Endothelial cell of umbilical vein (primary cell): ENCODE measurements around the gene PEMT. TPM values are rescaled to one million over a fixed set of nuclear protein-coding genes. Genes with fewer than 3 reads are reported as not detected.

Experiments used
- BruUV-seq: library from RNA; stranded (reverse); fragments of 400-500 nt; replicated peaks from 2 replicates; lab custom pipeline; 2021; lab: Mats Ljungman, UMichigan
- CTCF ChIA-PET: fragments of 300-600, 350-600 bp; sonication (Branson Sonifier 250); formaldehyde crosslinking; loops from one replicate; lab custom pipeline; 2021; ENCODE audit warnings: antibody characterized with exemption, inconsistent platforms; lab: Charles Lee
- POLR2A ChIA-PET: fragments of 300-600, 350-600 bp; sonication (Branson Sonifier 250); formaldehyde crosslinking; loops from one replicate; lab custom pipeline; 2021; ENCODE audit warnings: antibody characterized with exemption, inconsistent platforms; lab: Charles Lee
- DNase-seq: peaks from one replicate; pipeline ENCODE4 v3.0.0-alpha.2; 2011; ENCODE audit warnings: low read depth, low spot score
- FAIRE-seq: peaks from 2 replicates; lab custom pipeline; 2011; peaks lifted over from hg19 to GRCh38; lab: Jason Lieb, UNC
- H2AFZ ChIP-seq: 2 replicates; pipeline ENCODE4 v1.6.0; 2012; ENCODE audit warnings: low read depth, low read length, control low read depth, inconsistent platforms
- H3K27ac ChIP-seq: 2 replicates; pipeline ENCODE4 v1.5.1; 2011; ENCODE audit warnings: low read depth, mild to moderate bottlenecking, control low read depth, low read length, moderate library complexity; ENCODE audit not compliant: insufficient read depth
- H3K27me3 ChIP-seq, 2 experiments: 2 replicates each; pipeline versions ENCODE4 v1.6.0 to v1.6.1; 2011; ENCODE audit warnings: low read length in 2 of 2, mixed read lengths in 1 of 2; ENCODE audit not compliant: control insufficient read depth in 2 of 2, insufficient read depth in 2 of 2
- H3K36me3 ChIP-seq, 2 experiments: 2 replicates in 1 of 2; 3 replicates in 1 of 2; pipeline ENCODE4 v1.5.1; 2011; ENCODE audit warnings: low read length in 2 of 2, mild to moderate bottlenecking in 1 of 2, moderate library complexity in 1 of 2; ENCODE audit not compliant: control insufficient read depth in 2 of 2, insufficient read depth in 2 of 2; ENCODE audit errors: extremely low read depth in 1 of 2
- H3K4me1 ChIP-seq: 3 replicates; pipeline ENCODE4 v1.5.1; 2011; ENCODE audit warnings: mild to moderate bottlenecking, low read length; ENCODE audit not compliant: control insufficient read depth, insufficient read depth; ENCODE audit errors: extremely low read depth
- H3K4me2 ChIP-seq: 2 replicates; pipeline ENCODE4 v1.6.1; 2011; ENCODE audit warnings: low read length, control low read depth, mixed read lengths; ENCODE audit not compliant: insufficient read depth
- H3K4me3 ChIP-seq, 3 experiments: fragments of 200-600 bp in 1 of 3; sonication (generic), shearing (Covaris generic) in 1 of 3; replicated peaks in 1 of 3; 2 replicates each; pipeline ENCODE4 v1.5.1; 2011 to 2016; ENCODE audit warnings: control low read depth in 3 of 3, low read length in 3 of 3, mild to moderate bottlenecking in 2 of 3, inconsistent platforms in 1 of 3, low read depth in 1 of 3, moderate library complexity in 1 of 3; ENCODE audit not compliant: insufficient read depth in 1 of 3
- H3K79me2 ChIP-seq: 2 replicates; pipeline ENCODE4 v1.6.0; 2012; ENCODE audit warnings: low read length, inconsistent platforms; ENCODE audit not compliant: control insufficient read depth, insufficient read depth
- H3K9ac ChIP-seq: replicated peaks from 2 replicates; pipeline ENCODE3; 2011; ENCODE audit warnings: low read length, control low read depth; ENCODE audit not compliant: insufficient read depth; ENCODE audit errors: extremely low read depth
- H3K9me1 ChIP-seq: replicated peaks from 3 replicates; pipeline ENCODE4 v1.6.0; 2011; ENCODE audit warnings: mild to moderate bottlenecking, low read length; ENCODE audit not compliant: control insufficient read depth, insufficient read depth; ENCODE audit errors: extremely low read depth
- H3K9me3 ChIP-seq: replicated peaks from 2 replicates; pipeline ENCODE4 v1.5.1; 2012; ENCODE audit warnings: low read length, inconsistent platforms; ENCODE audit not compliant: control insufficient read depth, insufficient read depth
- H4K20me1 ChIP-seq: replicated peaks from 2 replicates; pipeline ENCODE3; 2011; ENCODE audit warnings: mild to moderate bottlenecking, low read length; ENCODE audit not compliant: control insufficient read depth, insufficient read depth; ENCODE audit errors: extremely low read depth
- FOS ChIP-seq: IDR thresholded peaks from 2 replicates; pipeline ENCODE4 v1.6.1; 2011; ENCODE audit warnings: mild to moderate bottlenecking, low read length, moderate library complexity, borderline replicate concordance; ENCODE audit not compliant: insufficient read depth
- GATA2 ChIP-seq: IDR thresholded peaks from 2 replicates; pipeline ENCODE4 v1.7.0; 2011; ENCODE audit warnings: low read depth, mild to moderate bottlenecking, moderate library complexity, mixed read lengths, low read length; ENCODE audit not compliant: insufficient read length, insufficient read depth
- JUN ChIP-seq: IDR thresholded peaks from 2 replicates; pipeline ENCODE4 v1.6.1; 2011; ENCODE audit warnings: borderline replicate concordance, low read depth; ENCODE audit not compliant: insufficient read length, insufficient read depth
- MAX ChIP-seq: IDR thresholded peaks from 2 replicates; pipeline ENCODE4 v1.6.1; 2011; ENCODE audit not compliant: insufficient read depth, insufficient read length
- MYC ChIP-seq: IDR thresholded peaks from one replicate; pipeline ENCODE4 v1.6.1; 2011; ENCODE audit warnings: mild to moderate bottlenecking, low read depth, low read length
- dilution Hi-C: fragments of 300-500 bp; cut with MboI; formaldehyde crosslinking; loops from one replicate; pipeline ENCODE4 v1.15.0; 2019; ENCODE audit warnings: low sequenced_read_pairs; ENCODE audit not compliant: extremely low pct_ligation_motif_present
- intact Hi-C: fragments of 100-400 bp; cut with micrococcal nuclease; formaldehyde crosslinking; loops from one replicate; pipeline ENCODE4 v1.10.0; 2022
- polyA plus RNA-seq, 4 experiments: library from polyadenylated mRNA; depleted of rRNA in 3 of 4; stranded (reverse) in 3 of 4; unstranded in 1 of 4; fragments of >200 nt; gene quantifications; 2 replicates each; pipeline versions ENCODE4 v1.2.1 to v1.2.3, GENCODE V29; 2011 to 2012; ENCODE audit warnings: missing spikeins in 1 of 4
- total RNA-seq: library from RNA; stranded (reverse); gene quantifications from 2 replicates; pipeline ENCODE4 v1.2.3, GENCODE V29; 2021
- TF ChIP-seq, protein P1 (sequence below), 2 donors: IDR thresholded peaks; 1 replicate in 1 of 2; 2 replicates in 1 of 2; pipeline ENCODE4 v1.5.1; 2011; ENCODE audit warnings: low read length in 2 of 2, mild to moderate bottlenecking in 2 of 2, moderate library complexity in 2 of 2, control low read depth in 1 of 2, inconsistent platforms in 1 of 2, low read depth in 1 of 2; ENCODE audit not compliant: insufficient read depth in 1 of 2; ENCODE audit errors: extremely low read depth in 1 of 2

Gene PEMT
- total and polyA plus RNA-seq, 2 donors (not counting 3 experiments of a cell fraction or from before 2014, with no cell fraction given), result 35.1 to 58.4 TPM

DNA sequence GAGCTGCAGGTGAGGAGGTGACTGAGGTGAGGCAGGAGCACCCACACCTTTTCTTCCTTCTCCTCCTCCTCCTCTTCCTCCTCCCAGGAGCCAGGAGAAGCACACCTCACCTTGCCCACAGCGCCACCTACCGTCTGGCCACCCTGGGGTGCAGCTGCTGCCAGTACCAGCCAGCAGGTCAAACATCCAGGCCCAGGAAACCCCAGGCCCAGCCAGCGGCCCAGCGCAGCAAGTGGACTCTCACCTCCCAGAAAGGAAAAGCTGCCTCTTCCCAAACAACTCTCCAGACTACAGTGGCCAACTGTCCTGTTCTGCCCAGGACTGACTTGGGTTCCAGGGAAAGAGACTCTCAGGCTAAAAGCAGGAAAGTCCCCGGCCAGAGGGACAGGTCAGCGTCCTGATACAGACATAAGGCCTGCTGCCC lies 22.7 kb downstream of the PEMT start:
- DNase-seq, result peak; percentile 38
- dilution Hi-C loops (no loop called here), intact Hi-C loops (loop anchor here (1.0 to 5.0 kb wide), 3 partner anchors 71 to 212 kb away; no protein-coding TSS in a partner anchor)
- BruUV-seq, result no TSS peak
- Histone ChIP-seq H4K20me1 (no peaks in the 10 kb centered on the region), H3K27me3 (no peaks in the 10 kb centered on the region), H3K9me1 (no peaks in the 10 kb centered on the region), H3K9me3 (no peaks in the 10 kb centered on the region), H3K27ac (no peak overlapping the region), H3K4me2 (no peak overlapping the region), H3K79me2 (no peaks in the 10 kb centered on the region), H3K9ac (no peak overlapping the region), H2AFZ (no peak overlapping the region), H3K4me1 (no peaks in the 10 kb centered on the region), H3K4me3 (no peak overlapping the region), H3K36me3 (no peaks in the 10 kb centered on the region)
- POLR2A ChIA-PET, result interaction anchor here (1.0 kb wide), 1 partner anchor 72 kb away, joined by 3 read pairs; no protein-coding TSS in a partner anchor
- TF ChIP-seq FOS, result no peak
- no peak for TF ChIP-seq JUN
- TF ChIP-seq, protein P1, sequence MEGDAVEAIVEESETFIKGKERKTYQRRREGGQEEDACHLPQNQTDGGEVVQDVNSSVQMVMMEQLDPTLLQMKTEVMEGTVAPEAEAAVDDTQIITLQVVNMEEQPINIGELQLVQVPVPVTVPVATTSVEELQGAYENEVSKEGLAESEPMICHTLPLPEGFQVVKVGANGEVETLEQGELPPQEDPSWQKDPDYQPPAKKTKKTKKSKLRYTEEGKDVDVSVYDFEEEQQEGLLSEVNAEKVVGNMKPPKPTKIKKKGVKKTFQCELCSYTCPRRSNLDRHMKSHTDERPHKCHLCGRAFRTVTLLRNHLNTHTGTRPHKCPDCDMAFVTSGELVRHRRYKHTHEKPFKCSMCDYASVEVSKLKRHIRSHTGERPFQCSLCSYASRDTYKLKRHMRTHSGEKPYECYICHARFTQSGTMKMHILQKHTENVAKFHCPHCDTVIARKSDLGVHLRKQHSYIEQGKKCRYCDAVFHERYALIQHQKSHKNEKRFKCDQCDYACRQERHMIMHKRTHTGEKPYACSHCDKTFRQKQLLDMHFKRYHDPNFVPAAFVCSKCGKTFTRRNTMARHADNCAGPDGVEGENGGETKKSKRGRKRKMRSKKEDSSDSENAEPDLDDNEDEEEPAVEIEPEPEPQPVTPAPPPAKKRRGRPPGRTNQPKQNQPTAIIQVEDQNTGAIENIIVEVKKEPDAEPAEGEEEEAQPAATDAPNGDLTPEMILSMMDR (IDR thresholded peaks at IDR 0.05; ENCODE audit: extremely low read depth in 1 of 2, insufficient read depth in 1 of 2, low read depth in 1 of 2, low read length in 2 of 2), result peak; percentile 85 to 89
- no peak for TF ChIP-seq GATA2
- no peak for TF ChIP-seq MAX
- TF ChIP-seq MYC, result no peak
- CTCF ChIA-PET, result interaction anchor here (0.7 to 4.7 kb wide), 19 partner anchors 9 to 215 kb away, joined by 3 to 84 read pairs (median 6); partner anchors contain the start of genes PEMT and RASD1
- FAIRE-seq, result peak; percentile 73
